ENCODE measurements around the gene TMED1. TPM values are rescaled to one million over a fixed set of nuclear protein-coding genes. Genes with fewer than 3 reads are reported as not detected.
A peak's percentile ranks its signal among the peaks of the same experiment; 100 is the strongest.

TMED1 gene
- total and polyA plus RNA-seq, 4 donors = 25.8 to 49.8 (median 33.9) TPM

GRCh38 chr19:10808937-10809649, 26.9 kb downstream of the TMED1 start:
- H3K4me1 ChIP-seq (ENCODE audit: control insufficient read depth in 5 of 5, insufficient read depth in 5 of 5, low read length in 5 of 5) = no peaks in the 10 kb centered on the region
- peaks cover 0 to 51% (median 23%) of the 10 kb centered on the region in 4 donors for H3K36me3 ChIP-seq (ENCODE audit: control insufficient read depth in 4 of 4, insufficient read depth in 4 of 4, low read length in 4 of 4)
- ATAC-seq (ENCODE audit: insufficient read depth, low FRiP score) = no peak
- peak overlapping the region in 1 of 2 donors; percentile 24 for H3K27ac ChIP-seq (ENCODE audit: low read depth in 1 of 2, low read length in 1 of 2)
- no peaks in the 10 kb centered on the region for H3K9me3 ChIP-seq (ENCODE audit: control insufficient read depth in 4 of 4, insufficient read depth in 3 of 4, low read length in 3 of 4)
- H3K4me3 ChIP-seq = no peak overlapping the region
- 51 to 76% methylated on average over 10 of the region's 10 CpGs for WGBS, 2 donors
- H3K9ac ChIP-seq (ENCODE audit: insufficient read depth in 1 of 2, low read length in 2 of 2) = no peak overlapping the region
- no peak for DNase-seq
- TF ChIP-seq, protein P1, sequence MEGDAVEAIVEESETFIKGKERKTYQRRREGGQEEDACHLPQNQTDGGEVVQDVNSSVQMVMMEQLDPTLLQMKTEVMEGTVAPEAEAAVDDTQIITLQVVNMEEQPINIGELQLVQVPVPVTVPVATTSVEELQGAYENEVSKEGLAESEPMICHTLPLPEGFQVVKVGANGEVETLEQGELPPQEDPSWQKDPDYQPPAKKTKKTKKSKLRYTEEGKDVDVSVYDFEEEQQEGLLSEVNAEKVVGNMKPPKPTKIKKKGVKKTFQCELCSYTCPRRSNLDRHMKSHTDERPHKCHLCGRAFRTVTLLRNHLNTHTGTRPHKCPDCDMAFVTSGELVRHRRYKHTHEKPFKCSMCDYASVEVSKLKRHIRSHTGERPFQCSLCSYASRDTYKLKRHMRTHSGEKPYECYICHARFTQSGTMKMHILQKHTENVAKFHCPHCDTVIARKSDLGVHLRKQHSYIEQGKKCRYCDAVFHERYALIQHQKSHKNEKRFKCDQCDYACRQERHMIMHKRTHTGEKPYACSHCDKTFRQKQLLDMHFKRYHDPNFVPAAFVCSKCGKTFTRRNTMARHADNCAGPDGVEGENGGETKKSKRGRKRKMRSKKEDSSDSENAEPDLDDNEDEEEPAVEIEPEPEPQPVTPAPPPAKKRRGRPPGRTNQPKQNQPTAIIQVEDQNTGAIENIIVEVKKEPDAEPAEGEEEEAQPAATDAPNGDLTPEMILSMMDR (IDR thresholded peaks at IDR 0.05; ENCODE audit: control extremely low read depth, extremely low read depth) = no peak
- no peaks in the 10 kb centered on the region for H3K27me3 ChIP-seq (ENCODE audit: control insufficient read depth in 3 of 3, insufficient read depth in 3 of 3, low read length in 2 of 3)

DNA sequence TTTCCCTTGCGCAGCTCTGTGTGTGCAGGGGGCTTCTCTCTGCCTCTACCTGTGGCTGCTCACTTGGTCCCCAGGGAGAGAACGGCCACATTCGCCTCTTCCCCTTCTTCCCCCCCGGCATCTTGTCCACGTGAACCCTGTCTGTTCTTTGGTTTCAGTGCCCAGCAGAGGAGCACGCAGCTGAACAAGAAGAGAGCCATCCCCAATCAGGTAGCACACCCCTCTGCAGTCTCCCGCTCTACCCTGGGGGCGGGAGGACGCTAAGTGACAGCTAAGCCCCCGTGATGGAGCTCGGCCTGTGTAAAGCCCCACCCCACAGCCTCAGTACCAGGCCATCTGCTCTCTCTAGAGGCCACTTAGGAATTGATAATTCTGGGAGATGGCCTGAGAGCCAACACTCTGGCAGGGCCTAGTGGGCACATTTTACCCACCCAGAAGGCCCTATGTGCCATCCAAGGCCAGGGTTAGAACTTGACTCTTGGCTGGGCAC, 30.2 kb downstream of the TMED1 start:
- no peak overlapping the region for H3K9ac ChIP-seq (ENCODE audit: insufficient read depth in 1 of 2, low read length in 2 of 2)
- DNase-seq = no peak
- ATAC-seq (ENCODE audit: insufficient read depth, low FRiP score) = no peak
- H3K9me3 ChIP-seq (ENCODE audit: control insufficient read depth in 4 of 4, insufficient read depth in 3 of 4, low read length in 3 of 4) = no peaks in the 10 kb centered on the region
- H3K36me3 ChIP-seq (ENCODE audit: control insufficient read depth in 4 of 4, insufficient read depth in 4 of 4, low read length in 4 of 4) = peaks cover 0 to 59% (median 32%) of the 10 kb centered on the region in 4 donors
- TF ChIP-seq, protein P1 (IDR thresholded peaks at IDR 0.05; ENCODE audit: control extremely low read depth, extremely low read depth) = no peak
- peak overlapping the region in 1 of 2 donors; percentile 2 for H3K27ac ChIP-seq (ENCODE audit: low read depth in 1 of 2, low read length in 1 of 2)
- no peak overlapping the region for H3K4me3 ChIP-seq
- no peaks in the 10 kb centered on the region for H3K27me3 ChIP-seq (ENCODE audit: control insufficient read depth in 3 of 3, insufficient read depth in 3 of 3, low read length in 2 of 3)
- WGBS, 2 donors = 72 to 84% methylated on average over 11 of the region's 11 CpGs
- no peaks in the 10 kb centered on the region for H3K4me1 ChIP-seq (ENCODE audit: control insufficient read depth in 5 of 5, insufficient read depth in 5 of 5, low read length in 5 of 5)

GRCh38 chr19:10805065-10805757, 30.8 kb downstream of the TMED1 start:
- TF ChIP-seq, protein P1 (IDR thresholded peaks at IDR 0.05; ENCODE audit: control extremely low read depth, extremely low read depth) = no peak
- ATAC-seq (ENCODE audit: insufficient read depth, low FRiP score) (no peak), DNase-seq (no peak)
- Histone ChIP-seq H3K4me3 (no peak overlapping the region), H3K9me3 (ENCODE audit: control insufficient read depth in 4 of 4, insufficient read depth in 3 of 4, low read length in 3 of 4) (no peaks in the 10 kb centered on the region), H3K27ac (ENCODE audit: low read depth in 1 of 2, low read length in 1 of 2) (peak overlapping the region in 1 of 2 donors; percentile 2), H3K4me1 (ENCODE audit: control insufficient read depth in 5 of 5, insufficient read depth in 5 of 5, low read length in 5 of 5) (no peaks in the 10 kb centered on the region), H3K27me3 (ENCODE audit: control insufficient read depth in 3 of 3, insufficient read depth in 3 of 3, low read length in 2 of 3) (no peaks in the 10 kb centered on the region), H3K36me3 (ENCODE audit: control insufficient read depth in 4 of 4, insufficient read depth in 4 of 4, low read length in 4 of 4) (peaks cover 0 to 60% (median 32%) of the 10 kb centered on the region in 4 donors), H3K9ac (ENCODE audit: insufficient read depth in 1 of 2, low read length in 2 of 2) (no peak overlapping the region)
- 55 to 78% methylated on average over 11 of the region's 11 CpGs for WGBS, 2 donors

Data from lung (tissue), 12 donors.